ENCODE measurements around the gene CALCOCO1.

Gene CALCOCO1

DNA sequence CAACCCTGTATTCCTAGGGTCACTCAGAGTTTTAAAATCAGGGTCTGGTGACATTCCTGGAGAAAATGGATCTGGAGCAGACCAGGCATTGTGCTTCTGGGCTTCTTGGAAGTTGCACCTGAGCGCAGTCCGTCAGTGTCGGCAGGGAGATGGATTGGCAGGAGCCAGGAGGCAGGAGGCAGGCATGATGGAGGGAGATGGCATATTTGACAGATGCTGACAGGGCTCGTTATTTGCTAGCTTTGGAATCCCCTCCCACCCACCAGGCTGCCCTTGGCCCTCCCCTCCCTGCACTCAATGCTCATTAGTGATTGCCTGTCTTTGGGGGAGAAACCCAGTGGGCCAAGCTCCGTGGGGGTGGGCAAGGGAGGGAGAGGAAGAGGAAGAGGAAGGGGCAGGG is 19.8 kb upstream of the CALCOCO1 start:
- TF ChIP-seq, protein P1, sequence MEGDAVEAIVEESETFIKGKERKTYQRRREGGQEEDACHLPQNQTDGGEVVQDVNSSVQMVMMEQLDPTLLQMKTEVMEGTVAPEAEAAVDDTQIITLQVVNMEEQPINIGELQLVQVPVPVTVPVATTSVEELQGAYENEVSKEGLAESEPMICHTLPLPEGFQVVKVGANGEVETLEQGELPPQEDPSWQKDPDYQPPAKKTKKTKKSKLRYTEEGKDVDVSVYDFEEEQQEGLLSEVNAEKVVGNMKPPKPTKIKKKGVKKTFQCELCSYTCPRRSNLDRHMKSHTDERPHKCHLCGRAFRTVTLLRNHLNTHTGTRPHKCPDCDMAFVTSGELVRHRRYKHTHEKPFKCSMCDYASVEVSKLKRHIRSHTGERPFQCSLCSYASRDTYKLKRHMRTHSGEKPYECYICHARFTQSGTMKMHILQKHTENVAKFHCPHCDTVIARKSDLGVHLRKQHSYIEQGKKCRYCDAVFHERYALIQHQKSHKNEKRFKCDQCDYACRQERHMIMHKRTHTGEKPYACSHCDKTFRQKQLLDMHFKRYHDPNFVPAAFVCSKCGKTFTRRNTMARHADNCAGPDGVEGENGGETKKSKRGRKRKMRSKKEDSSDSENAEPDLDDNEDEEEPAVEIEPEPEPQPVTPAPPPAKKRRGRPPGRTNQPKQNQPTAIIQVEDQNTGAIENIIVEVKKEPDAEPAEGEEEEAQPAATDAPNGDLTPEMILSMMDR (IDR thresholded peaks at IDR 0.05; ENCODE audit: control insufficient read depth, extremely low read depth, insufficient read depth) = no peak

GRCh38 chr12:53746592-53747092 is 19.4 kb upstream of the CALCOCO1 start:
- DNase-seq (ENCODE audit: low read depth) = peak; percentile 60
- no peak overlapping the region for H3K4me3 ChIP-seq (ENCODE audit: low read depth, low read length)
- TF ChIP-seq, protein P1 (IDR thresholded peaks at IDR 0.05; ENCODE audit: control insufficient read depth, extremely low read depth, insufficient read depth) = peak; percentile 100

More for the DNA sequence above, 19.8 kb upstream of the CALCOCO1 start:
- no peak for DNase-seq (ENCODE audit: low read depth)
- H3K4me3 ChIP-seq (ENCODE audit: low read depth, low read length) = no peak overlapping the region

DNA sequence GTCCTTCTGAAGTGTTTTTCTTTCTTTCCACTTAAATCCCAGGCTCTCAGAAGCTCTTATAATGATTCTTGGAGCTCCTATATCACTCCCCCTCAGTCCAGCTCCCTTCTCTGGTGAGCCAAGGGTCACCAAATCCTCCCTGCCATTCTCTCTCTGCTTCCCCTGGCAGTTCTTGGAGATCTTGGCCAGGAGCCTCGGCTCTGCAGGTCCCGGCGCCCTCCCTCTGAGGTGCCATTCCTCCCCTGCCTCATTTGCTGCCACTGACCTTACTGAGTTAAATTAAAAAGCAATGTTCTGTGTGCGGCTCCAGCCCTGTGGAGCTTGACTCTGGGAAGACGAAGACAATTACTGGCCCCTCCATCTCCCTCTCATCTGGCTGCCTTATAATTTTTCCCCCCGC is 17.5 kb upstream of the CALCOCO1 start:
- DNase-seq (ENCODE audit: low read depth) = no peak
- no peak overlapping the region for H3K4me3 ChIP-seq (ENCODE audit: low read depth, low read length)
- TF ChIP-seq, protein P1 (IDR thresholded peaks at IDR 0.05; ENCODE audit: control insufficient read depth, extremely low read depth, insufficient read depth) = no peak

DNA sequence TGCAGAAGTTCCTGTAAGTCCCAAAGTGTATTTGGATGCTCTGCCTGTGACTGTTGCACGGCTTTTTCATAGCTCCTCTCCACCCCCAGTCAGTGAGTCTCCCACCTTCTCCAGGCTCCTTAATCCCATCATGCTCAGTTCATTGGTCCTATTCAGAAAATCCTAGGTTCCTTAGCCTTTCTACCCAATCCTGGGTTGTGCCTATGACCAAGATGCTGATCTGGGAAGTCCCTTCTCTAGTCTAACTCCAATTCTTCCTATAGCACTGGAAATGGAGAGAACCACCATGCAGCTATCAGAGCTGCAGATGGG is 16.8 kb upstream of the CALCOCO1 start:
- no peak for DNase-seq (ENCODE audit: low read depth)
- H3K4me3 ChIP-seq (ENCODE audit: low read depth, low read length) = no peak overlapping the region
- TF ChIP-seq, protein P1 (IDR thresholded peaks at IDR 0.05; ENCODE audit: control insufficient read depth, extremely low read depth, insufficient read depth) = no peak

GRCh38 chr12:53743266-53744129 is 16.2 kb upstream of the CALCOCO1 start:
- TF ChIP-seq, protein P1 (IDR thresholded peaks at IDR 0.05; ENCODE audit: control insufficient read depth, extremely low read depth, insufficient read depth) = peak; percentile 92
- H3K4me3 ChIP-seq (ENCODE audit: low read depth, low read length) = no peak overlapping the region

DNA sequence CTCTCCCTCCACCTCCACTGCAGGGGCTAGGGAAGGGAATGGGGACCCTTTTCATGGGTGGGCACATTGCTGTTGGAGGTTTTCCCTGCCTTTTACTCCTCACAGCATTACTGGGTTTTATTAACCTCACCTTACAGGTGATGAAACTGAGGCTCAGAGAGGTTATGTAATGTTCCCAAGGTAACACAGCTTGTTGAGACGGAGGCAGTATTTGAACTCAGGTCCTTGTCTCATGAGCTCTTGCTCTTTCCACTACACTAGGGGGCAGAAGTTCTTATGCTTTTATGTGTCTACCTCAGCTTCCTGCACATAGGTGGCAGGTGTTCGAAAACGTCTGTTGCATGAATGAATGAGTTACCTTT is 12.9 kb upstream of the CALCOCO1 start:
- no peak overlapping the region for H3K4me3 ChIP-seq (ENCODE audit: low read depth, low read length)
- TF ChIP-seq, protein P1 (IDR thresholded peaks at IDR 0.05; ENCODE audit: control insufficient read depth, extremely low read depth, insufficient read depth) = no peak

More at GRCh38 chr12:53743266-53744129, 16.2 kb upstream of the CALCOCO1 start:
- DNase-seq (ENCODE audit: low read depth) = no peak

More for the DNA sequence above, 12.9 kb upstream of the CALCOCO1 start:
- DNase-seq (ENCODE audit: low read depth) = no peak
